Activated CD8-positive, alpha-beta memory T cell treated with anti-CD3 and anti-CD28 coated beads, Interleukin-2, amount 50 U/mL, for 24 hours (primary cell): ENCODE data around the gene RANGAP1.

Experiments
- DNase-seq: peaks from one replicate; pipeline ENCODE4 v3.0.0-alpha.2; 2020; ENCODE audit errors: extremely low read depth

The RANGAP1 gene

GRCh38 chr22:41234815-41235695 lies 50.9 kb downstream of the RANGAP1 start:
- no peak for DNase-seq

- no peak for DNase-seq
Observed at GRCh38 chr22:41231369-41231768, 54.6 kb downstream of the RANGAP1 start.

- no peak for DNase-seq
Observed at GRCh38 chr22:41230401-41230785, 55.6 kb downstream of the RANGAP1 start.

- DNase-seq: no peak
Observed at GRCh38 chr22:41229730-41230400, 56.1 kb downstream of the RANGAP1 start.

GRCh38 chr22:41229215-41229614 lies 56.8 kb downstream of the RANGAP1 start:
- no peak for DNase-seq

GRCh38 chr22:41226723-41227655 lies 59.0 kb downstream of the RANGAP1 start:
- no peak for DNase-seq

GRCh38 chr22:41223535-41223934 lies 62.5 kb downstream of the RANGAP1 start:
- DNase-seq: no peak

- no peak for DNase-seq
Observed at GRCh38 chr22:41222846-41223507, 63.0 kb downstream of the RANGAP1 start.

GRCh38 chr22:41217553-41218157 lies 68.3 kb downstream of the RANGAP1 start:
- DNase-seq: no peak

GRCh38 chr22:41216984-41217383 lies 69.0 kb downstream of the RANGAP1 start:
- no peak for DNase-seq

- no peak for DNase-seq
Observed at GRCh38 chr22:41215926-41216325, 70.1 kb downstream of the RANGAP1 start.

GRCh38 chr22:41215409-41215808 lies 70.6 kb downstream of the RANGAP1 start:
- no peak for DNase-seq

- no peak for DNase-seq
Observed at GRCh38 chr22:41206719-41207118, 79.3 kb downstream of the RANGAP1 start.

GRCh38 chr22:41204992-41205900 lies 80.7 kb downstream of the RANGAP1 start, which contains the start of gene L3MBTL2:
Gene L3MBTL2, plus strand, starts transcription at chr22:41205312. Its CDS starts 51 bp downstream, at chr22:41205363.
- DNase-seq: peak; percentile 97

GRCh38 chr22:41204066-41204465 lies 81.9 kb downstream of the RANGAP1 start:
- no peak for DNase-seq

- no peak for DNase-seq
Observed at GRCh38 chr22:41203118-41203517, 82.9 kb downstream of the RANGAP1 start.

GRCh38 chr22:41201141-41201540 lies 84.8 kb downstream of the RANGAP1 start:
- no peak for DNase-seq

GRCh38 chr22:41198027-41198580 lies 87.9 kb downstream of the RANGAP1 start:
- DNase-seq: no peak
